ENCODE results near the gene FADS1. TPM values are rescaled to one million over a fixed set of nuclear protein-coding genes. Genes with fewer than 3 reads are reported as not detected.
A peak's percentile ranks its signal among the peaks of the same experiment; 100 is the strongest.

FADS1 gene
- total and polyA plus RNA-seq, 11 donors: 14.3 to 72.6 (median 23.6) TPM

- H3K36me3 ChIP-seq: no peaks in the 10 kb centered on the region
- ATAC-seq (no peak), DNase-seq (no peak)
- no peak for TF ChIP-seq CTCF (IDR thresholded peaks at IDR 0.05)
- no peak for TF ChIP-seq POLR2A (IDR thresholded peaks at IDR 0.05)
- 74 to 83% (median 79%) methylated on average over 22 to 26 of the region's 26 CpGs for WGBS, 4 donors
- intact Hi-C loops (cut with DNase I): no loop called here
- no peak overlapping the region for H3K4me3 ChIP-seq
- H3K27ac ChIP-seq: no peak overlapping the region
- H3K9me3 ChIP-seq: no peaks in the 10 kb centered on the region
- peaks cover 0 to 7% (median 0%) of the 10 kb centered on the region in 9 donors for H3K27me3 ChIP-seq
- H3K4me1 ChIP-seq: peaks cover 0 to 5% (median 0%) of the 10 kb centered on the region in 12 donors
Measured at GRCh38 chr11:61765550-61766253, 51.1 kb downstream of the FADS1 start.

- TF ChIP-seq CTCF (IDR thresholded peaks at IDR 0.05) (no peak), POLR2A (IDR thresholded peaks at IDR 0.05) (no peak)
- Histone ChIP-seq H3K4me1 (peaks cover 0 to 5% (median 0%) of the 10 kb centered on the region in 12 donors), H3K27ac (no peak overlapping the region), H3K36me3 (no peaks in the 10 kb centered on the region), H3K9me3 (no peaks in the 10 kb centered on the region), H3K27me3 (peaks cover 0 to 7% (median 0%) of the 10 kb centered on the region in 9 donors), H3K4me3 (no peak overlapping the region)
- 44 to 51% (median 45%) methylated on average over 19 to 22 of the region's 22 CpGs; no CpG with 5 or more reads in 1 of the 4 donors for WGBS, 4 donors
- intact Hi-C loops (cut with DNase I): no loop called here
- ATAC-seq (peak in 3 of 4 donors; percentile 53 to 81 (median 55)), DNase-seq (peak in 1 of 5 donors; percentile 78)
Measured at GRCh38 chr11:61764606-61765260, 52.1 kb downstream of the FADS1 start.

GRCh38 chr11:61763930-61764605, 52.7 kb downstream of the FADS1 start:
- WGBS, 4 donors: 69 to 74% (median 71%) methylated on average over 7 to 23 of the region's 23 CpGs
- H3K27me3 ChIP-seq: peaks cover 0 to 7% (median 0%) of the 10 kb centered on the region in 9 donors
- ATAC-seq (no peak), DNase-seq (no peak)
- no peak for TF ChIP-seq POLR2A (IDR thresholded peaks at IDR 0.05)
- TF ChIP-seq CTCF (IDR thresholded peaks at IDR 0.05): no peak
- peaks cover 0 to 5% (median 0%) of the 10 kb centered on the region in 12 donors for H3K4me1 ChIP-seq
- H3K27ac ChIP-seq: no peak overlapping the region
- no peaks in the 10 kb centered on the region for H3K9me3 ChIP-seq
- intact Hi-C loops (cut with DNase I): no loop called here
- no peak overlapping the region for H3K4me3 ChIP-seq
- no peaks in the 10 kb centered on the region for H3K36me3 ChIP-seq

- Histone ChIP-seq H3K4me3 (no peak overlapping the region), H3K27ac (no peak overlapping the region), H3K4me1 (peaks cover 0 to 5% (median 0%) of the 10 kb centered on the region in 12 donors), H3K27me3 (peaks cover 0 to 7% (median 0%) of the 10 kb centered on the region in 9 donors), H3K9me3 (no peaks in the 10 kb centered on the region), H3K36me3 (no peaks in the 10 kb centered on the region)
- TF ChIP-seq POLR2A (IDR thresholded peaks at IDR 0.05): no peak
- DNase-seq: no peak
- intact Hi-C loops (cut with DNase I): no loop called here
- no peak for ATAC-seq
- 27 to 32% (median 31%) methylated on average over 11 to 15 of the region's 15 CpGs for WGBS, 4 donors
Measured at GRCh38 chr11:61762798-61763197, 54.0 kb downstream of the FADS1 start.
